ENCODE measurements around the gene TMEM51. TPM values are rescaled to one million over a fixed set of nuclear protein-coding genes. Genes with fewer than 3 reads are reported as not detected.

Gene TMEM51
- total and polyA plus RNA-seq, 4 experiments from 2014 or later: 0.47 to 0.61 TPM; not detected in 2

DNA sequence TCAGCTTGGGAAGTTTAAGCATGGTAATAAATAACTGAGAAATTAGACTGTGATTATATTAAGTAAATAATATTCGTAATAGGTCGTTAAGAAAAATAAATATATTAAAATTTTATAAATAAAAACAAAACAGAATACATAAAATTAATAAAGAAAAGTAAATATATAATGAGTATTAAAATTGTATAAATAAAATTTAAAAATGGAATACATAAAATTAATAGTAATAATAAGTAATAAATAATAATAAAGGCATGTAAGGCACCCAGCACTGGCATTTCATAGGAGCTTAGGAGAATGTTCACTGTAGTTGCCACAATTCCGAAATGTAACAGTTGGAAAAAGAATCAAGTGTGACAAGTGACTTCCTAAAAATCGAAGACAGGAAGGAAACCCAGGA is 47.7 kb downstream of the TMEM51 start:
- no peaks in the 10 kb centered on the region for H3K27me3 ChIP-seq (ENCODE audit: insufficient read depth, low read length)
- no peak overlapping the region for H3K4me3 ChIP-seq (ENCODE audit: low read length in 2 of 2)
- no peaks in the 10 kb centered on the region for H3K9me3 ChIP-seq (ENCODE audit: control insufficient read depth in 1 of 2, low read length in 2 of 2)
- H3K27ac ChIP-seq (ENCODE audit: low read depth, low read length): no peak overlapping the region
- H3K27me3 Mint-ChIP-seq: peaks cover 3 to 14% of the 10 kb centered on the region in 2 donors
- no peaks in the 10 kb centered on the region for H3K9me3 Mint-ChIP-seq
- no peak overlapping the region for H3K27ac Mint-ChIP-seq
- H3K4me1 ChIP-seq (ENCODE audit: insufficient read depth, low read length): no peaks in the 10 kb centered on the region
- ChIA-PET POLR2A (ENCODE audit: partially characterized antibody) (no interaction called here), CTCF (ENCODE audit: partially characterized antibody) (no interaction called here)
- intact Hi-C loops (cut with micrococcal nuclease): no loop called here
- H3K36me3 ChIP-seq (ENCODE audit: insufficient read depth, low read length): no peaks in the 10 kb centered on the region
- no peak for DNase-seq
- H3K36me3 Mint-ChIP-seq: no peaks in the 10 kb centered on the region
- no peak overlapping the region for H3K4me3 Mint-ChIP-seq
- no peaks in the 10 kb centered on the region for H3K4me1 Mint-ChIP-seq

- Mint-ChIP-seq H3K4me3 (no peak overlapping the region), H3K27me3 (peaks cover 3 to 14% of the 10 kb centered on the region in 2 donors), H3K9me3 (no peaks in the 10 kb centered on the region), H3K36me3 (no peaks in the 10 kb centered on the region), H3K27ac (peak overlapping the region in 1 of 7 donors; percentile 32), H3K4me1 (no peaks in the 10 kb centered on the region)
- Histone ChIP-seq H3K4me1 (ENCODE audit: insufficient read depth, low read length) (no peaks in the 10 kb centered on the region), H3K4me3 (ENCODE audit: low read length in 2 of 2) (no peak overlapping the region), H3K9me3 (ENCODE audit: control insufficient read depth in 1 of 2, low read length in 2 of 2) (no peaks in the 10 kb centered on the region), H3K27ac (ENCODE audit: low read depth, low read length) (no peak overlapping the region), H3K27me3 (ENCODE audit: insufficient read depth, low read length) (no peaks in the 10 kb centered on the region), H3K36me3 (ENCODE audit: insufficient read depth, low read length) (no peaks in the 10 kb centered on the region)
- intact Hi-C loops (cut with micrococcal nuclease): no loop called here
- ChIA-PET CTCF (ENCODE audit: partially characterized antibody) (no interaction called here), POLR2A (ENCODE audit: partially characterized antibody) (no interaction called here)
- no peak for DNase-seq
These were observed 48.5 kb downstream of the TMEM51 start for GRCh38 chr1:15201849-15202551.

GRCh38 chr1:15204931-15205330 is 51.4 kb downstream of the TMEM51 start:
- intact Hi-C loops (cut with micrococcal nuclease): no loop called here
- no peaks in the 10 kb centered on the region for H3K9me3 ChIP-seq (ENCODE audit: control insufficient read depth in 1 of 2, low read length in 2 of 2)
- H3K27ac ChIP-seq (ENCODE audit: low read depth, low read length): no peak overlapping the region
- H3K9me3 Mint-ChIP-seq: no peaks in the 10 kb centered on the region
- POLR2A ChIA-PET (ENCODE audit: partially characterized antibody): no interaction called here
- H3K36me3 Mint-ChIP-seq: no peaks in the 10 kb centered on the region
- no peaks in the 10 kb centered on the region for H3K27me3 ChIP-seq (ENCODE audit: insufficient read depth, low read length)
- CTCF ChIA-PET (ENCODE audit: partially characterized antibody): no interaction called here
- no peaks in the 10 kb centered on the region for H3K4me1 Mint-ChIP-seq
- H3K27ac Mint-ChIP-seq: no peak overlapping the region
- no peak for DNase-seq
- H3K4me1 ChIP-seq (ENCODE audit: insufficient read depth, low read length): no peaks in the 10 kb centered on the region
- peaks cover 7 to 10% of the 10 kb centered on the region in 2 donors for H3K27me3 Mint-ChIP-seq
- no peak overlapping the region for H3K4me3 Mint-ChIP-seq
- no peaks in the 10 kb centered on the region for H3K36me3 ChIP-seq (ENCODE audit: insufficient read depth, low read length)
- H3K4me3 ChIP-seq (ENCODE audit: low read length in 2 of 2): no peak overlapping the region

DNA sequence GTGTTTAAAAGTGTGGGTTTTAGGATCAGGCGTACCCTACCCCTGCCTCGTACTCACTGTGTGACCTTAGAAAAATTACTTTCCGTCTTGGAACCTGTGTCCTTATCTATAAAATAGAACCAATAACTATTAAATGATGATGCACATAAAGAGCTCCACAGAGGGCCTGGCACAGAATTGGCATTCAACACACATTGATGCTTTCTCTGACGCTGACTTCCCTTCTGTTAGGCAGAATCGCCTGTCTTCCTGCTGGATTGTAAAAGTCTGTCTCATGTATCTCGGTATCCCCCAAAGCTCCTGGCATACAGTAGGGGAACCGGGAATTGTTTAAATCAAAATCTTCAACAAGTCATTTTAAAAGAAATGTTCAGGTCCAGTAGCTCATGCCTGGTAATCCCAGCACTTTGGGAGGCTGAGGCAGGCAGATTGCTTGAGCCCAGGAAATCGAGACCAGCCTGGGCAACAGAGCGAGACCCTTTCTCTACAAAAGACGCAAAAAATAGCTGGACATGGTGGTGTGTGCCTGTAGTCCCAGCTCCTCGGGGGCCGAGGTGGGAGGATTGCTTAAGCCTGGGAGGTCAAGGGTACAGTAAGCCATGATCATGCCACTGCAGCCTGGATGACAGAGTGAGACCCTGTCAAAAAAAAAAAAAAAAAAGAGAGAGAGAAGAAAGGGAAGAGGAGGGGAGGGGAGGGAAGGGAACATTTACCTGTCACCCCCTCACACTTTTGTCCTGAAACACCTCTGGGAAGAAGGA is 52.2 kb downstream of the TMEM51 start:
- H3K4me3 ChIP-seq (ENCODE audit: low read length in 2 of 2): no peak overlapping the region
- no peak for DNase-seq
- no peaks in the 10 kb centered on the region for H3K4me1 Mint-ChIP-seq

GRCh38 chr1:15206418-15207030 is 53.0 kb downstream of the TMEM51 start:
- Histone ChIP-seq H3K27ac (ENCODE audit: low read depth, low read length) (no peak overlapping the region), H3K36me3 (ENCODE audit: insufficient read depth, low read length) (no peaks in the 10 kb centered on the region), H3K4me3 (ENCODE audit: low read length in 2 of 2) (no peak overlapping the region), H3K27me3 (ENCODE audit: insufficient read depth, low read length) (no peaks in the 10 kb centered on the region), H3K9me3 (ENCODE audit: control insufficient read depth in 1 of 2, low read length in 2 of 2) (no peaks in the 10 kb centered on the region), H3K4me1 (ENCODE audit: insufficient read depth, low read length) (no peaks in the 10 kb centered on the region)
- H3K4me3 Mint-ChIP-seq: no peak overlapping the region
- no peaks in the 10 kb centered on the region for H3K36me3 Mint-ChIP-seq
- H3K27me3 Mint-ChIP-seq: peaks cover 9 to 11% of the 10 kb centered on the region in 2 donors
- H3K9me3 Mint-ChIP-seq: no peaks in the 10 kb centered on the region
- no peak for DNase-seq
- POLR2A ChIA-PET (ENCODE audit: partially characterized antibody): no interaction called here
- CTCF ChIA-PET (ENCODE audit: partially characterized antibody): no interaction called here
- peak overlapping the region in 1 of 7 donors; percentile 55 for H3K27ac Mint-ChIP-seq
- no peaks in the 10 kb centered on the region for H3K4me1 Mint-ChIP-seq
- intact Hi-C loops (cut with micrococcal nuclease): no loop called here

More for the DNA sequence above, 52.2 kb downstream of the TMEM51 start:
- Mint-ChIP-seq H3K9me3 (no peaks in the 10 kb centered on the region), H3K36me3 (no peaks in the 10 kb centered on the region), H3K27me3 (peaks cover 8 to 11% of the 10 kb centered on the region in 2 donors), H3K4me3 (no peak overlapping the region), H3K27ac (no peak overlapping the region)
- intact Hi-C loops (cut with micrococcal nuclease): no loop called here
- ChIA-PET CTCF (ENCODE audit: partially characterized antibody) (no interaction called here), POLR2A (ENCODE audit: partially characterized antibody) (no interaction called here)
- H3K4me1 ChIP-seq (ENCODE audit: insufficient read depth, low read length): no peaks in the 10 kb centered on the region
- no peaks in the 10 kb centered on the region for H3K9me3 ChIP-seq (ENCODE audit: control insufficient read depth in 1 of 2, low read length in 2 of 2)
- no peaks in the 10 kb centered on the region for H3K36me3 ChIP-seq (ENCODE audit: insufficient read depth, low read length)
- H3K27ac ChIP-seq (ENCODE audit: low read depth, low read length): no peak overlapping the region
- H3K27me3 ChIP-seq (ENCODE audit: insufficient read depth, low read length): no peaks in the 10 kb centered on the region

DNA sequence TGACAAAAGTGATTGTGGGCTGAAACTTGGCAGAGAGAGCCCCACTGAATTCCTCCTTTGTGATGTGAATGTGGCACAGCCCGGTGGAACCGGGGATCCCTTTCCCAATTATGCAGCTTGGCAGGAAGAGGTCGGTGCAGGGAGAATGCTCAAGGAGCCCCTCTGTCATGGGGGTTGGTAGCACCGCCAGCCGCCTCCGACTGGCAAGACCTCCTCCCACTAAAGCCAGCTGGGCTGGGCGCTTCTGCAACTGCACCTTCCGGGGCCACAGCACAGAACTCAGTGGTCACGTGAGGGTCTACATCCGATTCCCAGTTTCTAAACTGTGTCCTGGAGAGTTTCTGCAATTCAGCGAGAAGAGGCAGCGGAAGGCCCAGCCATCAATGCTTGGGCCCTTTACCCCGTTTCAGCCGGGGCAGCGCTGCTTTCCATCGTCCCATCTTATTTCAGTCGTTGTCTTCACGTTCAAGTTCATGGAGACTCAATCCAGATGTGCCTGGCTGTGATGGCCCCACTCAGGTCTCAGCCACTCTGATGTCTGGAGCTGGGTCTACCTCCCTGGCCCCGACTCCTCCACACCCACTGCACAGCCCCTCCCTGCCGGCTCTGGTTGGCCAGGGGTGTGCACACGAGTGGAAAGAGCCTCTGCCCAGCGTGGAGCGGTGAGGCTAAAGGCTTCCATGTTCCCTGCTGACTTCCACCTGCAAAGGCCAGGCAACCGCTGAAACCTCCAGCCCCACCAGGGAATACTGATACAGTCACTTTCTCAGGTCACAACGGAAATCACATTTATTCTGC is 53.7 kb downstream of the TMEM51 start:
- no peak overlapping the region for H3K27ac ChIP-seq (ENCODE audit: low read depth, low read length)
- no peaks in the 10 kb centered on the region for H3K4me1 Mint-ChIP-seq
- POLR2A ChIA-PET (ENCODE audit: partially characterized antibody): no interaction called here
- H3K36me3 ChIP-seq (ENCODE audit: insufficient read depth, low read length): no peaks in the 10 kb centered on the region
- H3K4me3 Mint-ChIP-seq: no peak overlapping the region
- intact Hi-C loops (cut with micrococcal nuclease): no loop called here
- no peak overlapping the region for H3K27ac Mint-ChIP-seq
- no peaks in the 10 kb centered on the region for H3K27me3 ChIP-seq (ENCODE audit: insufficient read depth, low read length)
- H3K9me3 Mint-ChIP-seq: no peaks in the 10 kb centered on the region
- CTCF ChIA-PET (ENCODE audit: partially characterized antibody): no interaction called here
- no peak overlapping the region for H3K4me3 ChIP-seq (ENCODE audit: low read length in 2 of 2)
- no peaks in the 10 kb centered on the region for H3K36me3 Mint-ChIP-seq
- peaks cover 9 to 11% of the 10 kb centered on the region in 2 donors for H3K27me3 Mint-ChIP-seq
- H3K9me3 ChIP-seq (ENCODE audit: control insufficient read depth in 1 of 2, low read length in 2 of 2): no peaks in the 10 kb centered on the region
- no peaks in the 10 kb centered on the region for H3K4me1 ChIP-seq (ENCODE audit: insufficient read depth, low read length)
- no peak for DNase-seq

GRCh38 chr1:15207829-15208429 is 54.4 kb downstream of the TMEM51 start:
- Histone ChIP-seq H3K4me1 (ENCODE audit: insufficient read depth, low read length) (no peaks in the 10 kb centered on the region), H3K36me3 (ENCODE audit: insufficient read depth, low read length) (no peaks in the 10 kb centered on the region), H3K27ac (ENCODE audit: low read depth, low read length) (no peak overlapping the region), H3K4me3 (ENCODE audit: low read length in 2 of 2) (no peak overlapping the region), H3K27me3 (ENCODE audit: insufficient read depth, low read length) (peaks cover 3% of the 10 kb centered on the region), H3K9me3 (ENCODE audit: control insufficient read depth in 1 of 2, low read length in 2 of 2) (no peaks in the 10 kb centered on the region)
- H3K27me3 Mint-ChIP-seq: peaks cover 11 to 15% of the 10 kb centered on the region in 2 donors
- no peaks in the 10 kb centered on the region for H3K36me3 Mint-ChIP-seq
- intact Hi-C loops (cut with micrococcal nuclease): no loop called here
- no peaks in the 10 kb centered on the region for H3K4me1 Mint-ChIP-seq
- no peak for DNase-seq
- no peak overlapping the region for H3K4me3 Mint-ChIP-seq
- H3K9me3 Mint-ChIP-seq: no peaks in the 10 kb centered on the region
- ChIA-PET CTCF (ENCODE audit: partially characterized antibody) (no interaction called here), POLR2A (ENCODE audit: partially characterized antibody) (no interaction called here)
- no peak overlapping the region for H3K27ac Mint-ChIP-seq

All from CD4-positive, alpha-beta memory T cell (primary cell).